ENCODE measurements around the gene SNX8. TPM values are rescaled to one million over a fixed set of nuclear protein-coding genes. Genes with fewer than 3 reads are reported as not detected.
"Not testable (repeated sequence)": the region's sequence is repeated elsewhere in the genome, so short reads cannot be mapped to it uniquely, and the experiment has no call there.

The SNX8 gene
- total and polyA plus RNA-seq, 9 of the 15 experiments (the other 6 are each of a cell fraction or from before 2014, with no cell fraction given) = 2.7 to 51.6 (median 16.9) TPM

- intact Hi-C loops (cut with micrococcal nuclease); POLR2A ChIA-PET; BruUV-seq (replicated peaks); H3K27me3 ChIP-seq (ENCODE audit: control insufficient read depth in 2 of 2, insufficient read depth in 2 of 2, low read length in 2 of 2); H4K20me1 ChIP-seq (replicated peaks; ENCODE audit: control insufficient read depth, insufficient read depth, low read length); H3K36me3 ChIP-seq (ENCODE audit: control insufficient read depth, insufficient read depth, low read length); DNase-seq (ENCODE audit: extremely low read depth in 1 of 4, low spot score in 3 of 4); FAIRE-seq; ATAC-seq; H3K9me3 ChIP-seq (replicated peaks; ENCODE audit: control insufficient read depth, insufficient read depth, low read depth, low read length); H3K9me1 ChIP-seq (ENCODE audit: control insufficient read depth, insufficient read depth, low read length); in situ Hi-C loops (cut with MboI); H3K27ac ChIP-seq (ENCODE audit: extremely low read depth, low read depth, low read length); TF ChIP-seq JUND (IDR thresholded peaks at IDR 0.05; ENCODE audit: borderline replicate concordance, low read depth, low read length); NR2C2 (tag; IDR thresholded peaks at IDR 0.05): not testable (repeated sequence)
- peak overlapping the region in 1 of 2 experiments; percentile 89; a peak in 1 of 4 replicates for H3K9ac ChIP-seq (ENCODE audit: insufficient read depth in 1 of 2, low read depth in 2 of 2, low read length in 2 of 2)
- peaks cover 5 to 33% of the 10 kb centered on the region in 2 experiments; a peak in 3 of 5 replicates for H3K4me1 ChIP-seq (replicated peaks in 1 of 2; ENCODE audit: control insufficient read depth in 2 of 2, insufficient read depth in 2 of 2, low read length in 2 of 2)
- WGBS (ENCODE audit: insufficient coverage, low coverage, missing lambda C conversion rate) = 3% methylated on average over 3 of the region's 3 CpGs
- CTCF ChIA-PET (ENCODE audit: low intra/inter-chr PET ratio) = interaction anchor here (0.6 kb wide), 1 partner anchor 82 kb away, joined by 3 read pairs; no protein-coding TSS in a partner anchor
- H2AFZ ChIP-seq (ENCODE audit: low read depth, low read length) = peak overlapping the region; percentile 94
- H3K4me2 ChIP-seq (ENCODE audit: insufficient read depth, low read length) = peak overlapping the region; percentile 99
- H3K79me2 ChIP-seq (ENCODE audit: control insufficient read depth, insufficient read depth, low read length) = peaks cover 38% of the 10 kb centered on the region
- peak overlapping the region; percentile 91 for H3K4me3 ChIP-seq
- TF ChIP-seq JUND (tag; IDR thresholded peaks at IDR 0.05; ENCODE audit: borderline replicate concordance, low read depth, low read length) (0 out of 3 replicates have a peak, but pooled peaks have one; percentile 13), SMARCA5 (IDR thresholded peaks at IDR 0.05) (0 out of 2 replicates have a peak, but pooled peaks have one; percentile 13), ZNF24 (IDR thresholded peaks at IDR 0.05) (peak; percentile 97), TSC22D4 (tag; IDR thresholded peaks at IDR 0.05) (peak; percentile 90), NFIC (IDR thresholded peaks at IDR 0.05) (peak; percentile 4; the same call in 1 of the 2 replicates), NFRKB (IDR thresholded peaks at IDR 0.05; ENCODE audit: low read depth) (peak; percentile 77; the same call in 1 of the 2 replicates), ADNP (tag; IDR thresholded peaks at IDR 0.05) (peak; percentile 78), NR2C2 (CRISPR knock-in tag; IDR thresholded peaks at IDR 0.05) (0 out of 2 replicates have a peak, but pooled peaks have one; percentile 12), CHD4 (IDR thresholded peaks at IDR 0.05; ENCODE audit: insufficient read depth, insufficient replicate concordance, low read depth, low read length, poor library complexity, severe bottlenecking) (peak; percentile 41), ZBTB2 (IDR thresholded peaks at IDR 0.05) (peak; percentile 20; the same call in 1 of the 2 replicates)
Observed at GRCh38 chr7:2314956-2315530, 802 bp upstream of the SNX8 start.

All from K562 (cell line).